CD4-positive, alpha-beta T cell treated with Interleukin-21 for 1 hour (primary cell): ENCODE measurements around the gene EVA1A.

ENCODE experiments used
- DNase-seq: peaks from one replicate; pipeline ENCODE4 v3.0.0-alpha.2; 2020

The EVA1A gene

DNA sequence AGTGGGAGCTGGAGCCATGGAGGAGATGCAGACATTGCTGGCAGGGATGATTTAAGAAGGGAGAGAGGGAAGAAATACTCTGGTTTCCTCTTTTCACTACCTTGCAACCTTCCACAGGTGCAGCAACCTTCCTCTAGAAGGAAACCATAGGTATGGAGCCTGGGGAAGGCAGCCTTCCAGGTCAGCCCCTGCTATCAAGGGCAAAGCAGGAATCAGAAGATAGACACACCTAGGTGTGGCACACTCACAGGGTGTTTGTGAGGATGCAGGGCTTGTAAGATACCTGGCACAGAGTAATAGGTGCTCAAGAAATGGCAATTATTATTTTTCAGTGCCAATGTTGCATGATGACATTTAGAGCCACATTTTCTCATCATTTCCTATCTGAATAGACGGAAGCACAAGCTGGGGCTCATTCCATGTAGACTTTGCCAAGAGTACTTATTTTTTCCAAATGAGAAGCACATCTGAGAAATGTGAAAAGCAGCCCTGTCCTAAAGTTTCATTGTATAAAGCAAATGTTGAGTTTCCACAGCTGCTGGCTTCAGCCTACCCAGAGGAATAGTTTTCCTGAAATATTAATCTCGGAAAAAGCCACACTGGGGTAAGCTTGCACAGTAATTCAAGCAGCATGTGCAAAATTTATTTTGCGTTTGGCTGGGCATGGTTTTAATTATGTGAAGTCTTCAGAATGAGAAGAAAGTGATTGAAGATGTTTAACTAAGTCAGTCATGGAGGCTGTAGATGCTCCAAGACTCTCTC lies 20.6 kb downstream of the EVA1A start:
- no peak for DNase-seq

DNA sequence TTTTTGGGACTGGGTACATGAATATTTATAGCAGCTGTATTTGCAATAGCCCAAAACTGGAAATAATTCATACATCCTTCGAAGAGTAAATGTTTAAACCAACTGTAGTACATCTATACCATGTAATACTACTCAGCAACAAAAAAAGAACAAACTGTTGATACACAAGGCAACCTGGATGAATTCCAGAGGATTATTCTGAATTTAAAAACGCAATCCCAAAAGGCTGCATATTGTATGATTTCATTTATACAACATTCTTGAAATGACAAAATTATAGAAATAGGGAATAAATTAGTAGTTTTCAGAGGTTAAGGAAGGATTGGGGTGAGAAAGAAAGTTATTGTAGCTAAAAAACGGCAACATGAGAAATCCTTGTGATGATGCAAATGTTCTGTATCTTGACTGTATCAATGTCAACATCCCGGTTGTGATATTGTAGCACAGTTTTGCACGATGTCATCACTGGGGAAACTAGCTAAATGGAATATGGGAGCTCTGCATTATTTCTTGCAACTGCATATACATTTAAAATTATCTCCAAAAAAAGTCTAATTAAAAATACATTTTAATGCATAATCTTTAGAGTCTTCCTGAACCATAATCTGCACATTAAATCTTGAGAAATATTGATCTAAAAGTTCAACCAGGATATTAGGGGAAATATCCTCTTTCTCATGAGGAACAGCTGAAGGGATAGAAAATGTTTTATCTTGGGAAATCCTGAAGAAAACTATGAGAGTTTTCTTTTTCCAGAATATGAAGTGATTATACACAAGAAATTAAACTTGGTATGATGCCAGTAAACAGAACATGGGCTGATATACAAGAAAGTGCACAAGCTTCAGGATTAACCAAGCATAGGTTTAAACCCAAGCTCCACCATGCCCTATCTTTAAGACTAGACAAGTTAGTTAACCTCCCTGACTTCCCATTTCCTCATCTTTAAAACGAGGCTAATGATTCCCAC lies 21.9 kb downstream of the EVA1A start:
- no peak for DNase-seq

DNA sequence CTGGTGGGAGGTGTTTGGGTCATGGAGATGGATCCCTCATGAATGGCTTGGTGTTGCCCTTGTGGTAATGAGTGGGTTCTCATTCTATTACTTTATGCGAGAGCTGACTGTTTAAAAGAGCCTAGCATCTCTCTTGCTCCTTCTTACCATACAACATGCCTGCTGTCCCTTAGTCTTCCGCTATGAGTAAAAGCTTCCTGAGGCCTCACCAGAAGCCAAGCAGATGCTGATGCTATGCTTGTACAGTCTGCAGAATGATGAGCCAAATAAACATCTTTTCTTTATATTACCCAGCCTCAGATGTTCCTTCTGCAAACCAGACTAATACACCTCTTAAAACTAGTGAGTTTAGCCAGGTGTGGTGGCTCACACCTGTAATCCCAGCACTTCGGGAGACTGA lies 23.1 kb downstream of the EVA1A start:
- no peak for DNase-seq

DNA sequence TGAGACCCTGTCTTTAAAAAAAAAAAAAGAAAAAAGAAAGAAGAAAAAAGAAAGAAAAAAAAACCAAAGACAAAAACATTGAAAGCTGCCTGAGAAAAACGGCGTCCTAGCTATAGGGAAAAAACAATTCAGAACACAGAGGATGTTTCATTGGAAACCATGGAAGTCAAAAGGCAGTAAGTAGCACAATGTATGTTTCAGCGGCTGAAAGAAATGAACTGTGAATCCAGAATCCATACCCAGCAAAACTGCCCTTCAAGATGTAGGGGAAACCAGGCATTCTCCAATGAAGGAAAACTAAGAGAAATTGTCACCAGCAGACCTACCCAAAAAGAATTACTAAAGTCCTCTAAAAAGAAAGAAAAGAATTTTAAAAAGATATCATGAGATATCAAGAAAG lies 27.6 kb downstream of the EVA1A start:
- DNase-seq = no peak

DNA sequence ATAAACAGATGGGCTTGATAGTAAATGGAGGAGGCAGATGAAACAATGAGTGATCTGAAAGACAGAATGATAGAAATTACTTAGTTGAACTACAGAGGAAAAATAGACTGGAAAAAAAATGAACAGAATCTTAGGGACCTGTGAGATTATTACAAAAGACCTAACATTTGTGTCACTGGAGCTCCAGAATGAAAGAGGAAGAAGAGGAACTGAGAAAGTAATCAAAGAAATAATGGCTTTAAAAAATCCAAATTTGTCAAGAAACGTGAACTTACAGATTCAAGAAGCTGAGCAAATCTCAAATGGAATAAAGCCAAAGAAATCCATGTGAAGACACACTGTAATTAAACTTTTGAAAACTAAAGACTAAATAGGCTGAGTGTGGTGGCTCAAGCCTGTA lies 28.3 kb downstream of the EVA1A start:
- no peak for DNase-seq

DNA sequence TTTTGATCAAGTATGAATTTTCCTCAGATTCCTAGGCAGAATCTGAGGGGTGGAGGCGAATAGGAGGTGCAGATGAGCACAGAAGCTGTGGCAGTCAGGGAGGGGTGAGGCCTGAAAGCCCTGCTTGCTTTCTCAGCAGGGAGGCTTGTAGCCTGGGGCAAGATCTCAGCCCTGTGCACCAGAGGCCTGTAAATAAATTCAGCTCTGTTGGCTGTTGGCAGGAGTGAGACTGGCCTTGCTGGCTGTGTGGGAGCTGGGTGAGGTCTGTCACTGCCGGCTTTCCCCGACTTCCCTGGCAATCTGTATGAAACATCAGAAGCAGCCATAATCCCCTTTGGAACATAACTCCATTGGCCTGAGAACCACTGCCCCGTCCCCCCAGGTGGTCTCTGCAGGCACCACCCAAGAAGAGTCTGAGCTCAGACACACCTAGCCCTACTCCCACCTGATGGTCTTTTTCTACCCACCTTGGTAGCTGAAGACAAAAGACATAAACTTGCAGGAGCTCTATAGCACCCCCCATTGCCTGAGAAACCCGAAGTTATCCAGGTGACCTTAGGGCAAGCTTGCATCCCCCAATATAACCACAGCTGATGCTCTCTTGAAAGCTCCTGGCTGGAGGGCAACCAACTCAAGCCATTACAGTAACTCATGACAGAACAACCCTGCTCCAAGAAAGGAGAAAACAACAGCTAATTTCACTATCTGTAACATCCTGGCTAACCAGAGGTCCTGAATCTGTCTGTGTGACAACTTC lies 32.3 kb downstream of the EVA1A start:
- DNase-seq = no peak

DNA sequence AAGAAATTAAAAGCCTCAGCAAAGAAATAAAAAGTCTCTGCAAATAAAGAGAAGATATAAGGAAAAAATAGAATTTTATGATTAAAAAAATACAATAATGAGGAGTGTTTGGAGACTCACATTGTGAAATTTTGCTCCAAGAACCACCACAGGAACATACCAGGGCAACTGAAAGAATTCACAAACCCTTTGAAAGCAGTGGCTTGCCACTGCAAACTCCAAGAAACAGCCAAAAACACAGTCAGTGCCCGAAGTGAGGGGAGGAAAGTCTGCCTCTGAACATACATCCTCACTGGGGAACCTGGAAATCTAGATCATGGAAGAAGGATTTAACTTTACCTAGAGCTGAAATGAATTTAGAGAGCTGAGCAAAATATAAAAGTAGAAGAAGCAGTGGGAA lies 33.1 kb downstream of the EVA1A start:
- DNase-seq = no peak

DNA sequence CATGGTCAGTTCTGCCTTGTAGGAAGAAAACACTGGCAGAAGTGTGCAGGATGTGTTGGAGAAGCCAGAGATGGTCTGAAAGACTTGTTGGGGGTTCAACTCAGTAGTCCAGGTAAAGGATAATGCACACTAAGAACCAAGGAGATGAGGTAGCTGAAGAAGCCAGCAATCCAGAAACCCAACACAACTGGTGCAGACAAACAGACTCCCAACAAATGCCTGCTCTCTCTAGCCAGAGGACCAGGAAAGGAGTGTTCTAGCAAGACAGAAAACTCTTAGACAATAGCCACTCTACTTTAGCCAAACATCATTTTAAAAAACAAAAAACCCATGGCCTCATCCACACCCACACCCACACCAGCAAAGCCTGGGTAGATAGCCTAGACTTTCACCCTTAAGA lies 33.9 kb downstream of the EVA1A start:
- no peak for DNase-seq

DNA sequence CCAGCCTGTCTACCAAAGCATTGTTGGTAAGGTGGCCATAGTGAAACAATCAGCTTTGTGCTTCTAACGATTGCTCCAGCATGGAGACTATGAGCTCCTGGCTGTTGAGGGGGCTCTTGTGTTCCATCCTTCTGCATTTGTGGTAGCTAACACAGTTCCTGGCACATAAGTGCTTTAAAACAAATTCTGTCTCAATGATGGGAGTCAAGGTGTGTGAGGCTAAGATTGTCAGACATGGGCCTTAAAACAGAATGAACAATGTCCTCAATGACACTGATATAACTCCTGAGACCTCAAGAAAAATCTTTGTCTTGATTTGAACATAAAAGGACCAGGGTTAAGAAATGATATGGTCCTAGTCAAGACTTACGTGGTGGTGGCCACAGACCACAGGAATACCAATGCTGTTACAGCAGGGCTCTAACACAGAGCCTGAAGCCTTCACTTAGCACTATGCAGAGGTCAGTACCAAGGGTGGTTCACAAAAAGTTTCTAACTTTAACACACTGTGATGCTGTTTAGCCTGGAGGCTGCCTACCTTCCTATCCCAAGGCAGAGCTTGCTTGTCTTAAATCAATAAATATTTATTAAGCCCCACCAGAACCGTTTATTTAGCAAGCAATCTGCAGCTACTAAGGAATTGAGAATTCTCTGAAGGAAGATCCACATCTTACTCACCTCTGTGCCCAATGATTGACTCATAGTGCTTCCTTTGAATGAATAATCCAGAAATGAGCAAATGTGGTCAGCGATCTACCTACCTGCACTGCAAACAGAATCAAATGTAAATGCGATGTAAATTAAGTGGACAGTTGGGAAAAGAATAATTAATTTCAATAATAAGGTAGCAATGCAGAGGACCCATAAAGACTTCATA lies 35.1 kb downstream of the EVA1A start:
- no peak for DNase-seq

DNA sequence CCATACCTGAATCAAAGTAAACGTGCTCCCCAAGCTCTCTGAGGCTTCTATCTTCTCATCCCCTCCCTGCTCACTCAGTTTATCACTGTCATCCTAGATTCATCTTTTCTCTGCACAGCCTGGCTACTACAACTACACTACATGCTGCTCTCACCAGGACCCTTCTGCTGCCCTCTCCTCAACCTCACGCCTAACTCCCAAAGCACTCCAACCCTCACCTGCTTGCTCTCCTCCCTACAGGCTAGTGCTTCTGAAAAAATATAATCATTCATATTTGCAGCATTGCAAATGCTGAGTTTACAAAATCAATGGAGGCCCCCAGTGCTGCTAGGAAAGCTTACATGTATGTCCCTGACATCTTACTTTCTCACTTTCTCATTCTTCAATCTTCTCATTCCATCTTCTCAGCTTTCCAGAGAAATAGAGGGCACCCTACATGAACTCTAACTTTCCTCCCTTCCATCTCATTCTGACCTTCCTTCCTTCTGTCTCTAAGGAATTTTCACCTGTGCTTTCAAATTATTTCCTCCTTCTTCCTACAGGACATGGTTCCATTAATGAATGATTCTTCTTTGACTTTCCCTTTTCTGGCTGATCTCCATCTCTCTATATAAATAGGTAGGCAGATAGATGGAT lies 36.3 kb downstream of the EVA1A start:
- DNase-seq = no peak

DNA sequence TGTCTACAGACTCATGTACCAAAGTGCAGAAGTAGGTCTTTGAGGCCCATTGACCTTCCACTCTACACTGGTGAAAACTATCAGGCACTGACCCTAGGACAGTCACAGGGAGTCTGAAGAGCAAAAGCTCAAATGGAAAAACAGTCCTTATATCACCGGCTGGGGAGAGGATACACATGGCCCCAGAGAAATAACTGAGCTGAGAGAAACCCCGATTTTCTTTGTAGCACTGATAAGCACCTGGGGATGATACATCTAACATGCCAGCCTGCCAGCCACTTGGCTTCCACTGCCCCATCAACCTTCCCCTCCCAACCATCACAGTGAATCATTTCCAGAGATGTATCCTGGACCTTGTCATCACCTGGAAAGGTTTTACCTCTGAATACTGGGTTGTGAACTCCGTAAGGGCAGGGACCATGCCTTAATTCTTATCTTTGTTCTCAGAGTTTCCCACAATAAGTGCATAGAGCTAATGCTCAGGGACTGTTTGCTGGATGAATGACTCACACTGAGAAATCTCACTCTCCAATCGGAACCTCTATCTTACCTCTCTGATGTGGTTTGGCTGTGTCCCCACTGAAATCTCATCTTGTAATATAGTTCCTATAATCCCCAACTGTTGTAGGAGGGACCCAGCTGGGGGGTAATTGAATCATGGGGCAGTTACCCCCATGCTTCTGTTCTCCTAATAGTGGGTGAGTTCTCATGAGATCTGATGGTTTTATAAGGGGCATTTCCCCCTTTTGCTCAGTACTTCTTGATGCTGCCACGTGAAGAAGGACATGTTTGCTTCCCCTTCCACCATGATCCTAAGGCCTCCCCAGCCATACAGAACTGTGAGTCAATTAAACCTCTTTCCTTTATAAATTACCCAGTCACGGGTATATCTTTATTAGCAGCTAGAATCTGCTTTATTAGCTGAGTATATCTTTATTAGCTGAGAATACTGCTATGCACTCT lies 37.1 kb downstream of the EVA1A start:
- DNase-seq = no peak

DNA sequence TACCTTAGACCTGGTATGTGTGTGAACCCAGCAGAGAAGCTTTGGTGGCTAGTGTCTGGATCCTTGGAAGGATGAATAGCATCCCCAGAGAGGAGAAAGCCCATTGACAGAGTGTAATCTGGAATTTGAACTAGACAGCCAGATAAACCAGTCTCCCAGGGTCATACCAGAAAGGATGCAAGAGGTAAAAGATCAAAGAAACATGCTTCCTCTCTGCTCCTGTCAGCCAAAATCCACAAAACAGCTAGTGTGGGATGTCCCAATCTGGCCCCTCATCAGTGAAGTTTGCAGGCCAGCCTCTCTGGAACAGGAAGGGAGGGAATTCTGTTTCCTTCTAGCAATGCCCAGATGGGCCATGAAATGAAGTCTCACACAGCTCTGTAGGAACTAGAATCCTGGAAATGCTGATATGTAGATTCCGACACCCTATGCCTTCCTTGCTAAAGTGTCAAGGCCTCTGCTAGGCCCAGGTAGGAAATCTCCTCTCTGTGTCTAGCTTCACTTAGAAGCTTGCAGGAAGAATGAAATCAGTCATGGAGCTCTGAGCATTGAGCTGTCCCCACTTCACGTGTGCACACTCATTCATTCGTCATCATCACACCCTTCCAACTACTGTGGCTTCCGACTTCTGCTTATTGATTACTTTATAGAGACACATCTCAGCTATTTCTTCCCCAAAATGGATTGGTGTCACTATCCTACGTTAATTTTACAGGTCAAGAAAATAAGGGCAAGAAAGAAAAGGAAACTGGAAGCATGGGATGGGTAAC lies 38.0 kb downstream of the EVA1A start:
- no peak for DNase-seq

DNA sequence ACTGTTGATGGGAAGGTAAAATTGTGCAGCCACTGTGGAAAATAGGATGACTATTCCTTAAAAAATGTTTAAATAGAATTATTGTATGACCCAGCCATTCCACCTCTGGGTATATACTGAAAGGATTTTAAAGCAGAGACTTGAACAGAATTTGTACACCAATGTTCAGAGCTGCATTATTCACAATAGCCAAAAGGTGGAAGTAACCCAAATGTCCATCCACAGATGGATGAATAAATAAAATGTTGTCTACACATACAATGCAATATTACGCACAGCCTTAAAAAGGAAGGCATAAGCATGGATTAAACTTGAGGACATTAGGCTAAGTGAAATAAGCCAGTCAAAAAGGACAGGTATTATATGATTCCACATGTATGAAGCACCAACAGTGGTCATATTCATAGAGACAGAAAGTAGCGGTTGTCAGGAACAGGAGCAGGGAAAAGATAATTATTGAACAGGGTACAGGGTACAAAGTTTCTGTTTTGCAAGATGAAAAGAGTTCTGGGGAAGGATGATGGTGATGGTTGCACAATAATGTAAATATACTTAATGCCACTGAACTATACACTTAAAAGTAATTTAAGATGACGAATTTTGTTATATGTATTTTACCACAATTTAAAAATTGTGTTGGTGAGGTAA lies 39.4 kb downstream of the EVA1A start:
- no peak for DNase-seq

DNA sequence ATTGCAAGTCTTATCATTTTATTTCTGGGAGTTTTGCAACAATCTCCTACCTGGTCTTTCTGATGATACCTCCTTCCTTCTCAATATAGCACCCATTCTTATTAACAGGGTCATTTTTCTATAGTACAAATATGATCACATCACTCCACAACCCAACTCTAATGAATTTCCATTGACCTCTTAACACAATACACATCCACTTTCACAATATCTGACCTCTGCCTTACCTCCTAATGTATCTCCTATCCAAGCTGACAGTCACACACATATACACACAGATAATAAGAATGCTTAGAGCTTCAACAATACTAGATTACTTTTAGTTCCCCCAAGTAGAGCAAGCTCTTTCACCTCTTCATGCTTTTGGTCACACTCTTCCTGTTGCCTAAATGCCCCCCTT lies 40.9 kb downstream of the EVA1A start:
- no peak for DNase-seq

DNA sequence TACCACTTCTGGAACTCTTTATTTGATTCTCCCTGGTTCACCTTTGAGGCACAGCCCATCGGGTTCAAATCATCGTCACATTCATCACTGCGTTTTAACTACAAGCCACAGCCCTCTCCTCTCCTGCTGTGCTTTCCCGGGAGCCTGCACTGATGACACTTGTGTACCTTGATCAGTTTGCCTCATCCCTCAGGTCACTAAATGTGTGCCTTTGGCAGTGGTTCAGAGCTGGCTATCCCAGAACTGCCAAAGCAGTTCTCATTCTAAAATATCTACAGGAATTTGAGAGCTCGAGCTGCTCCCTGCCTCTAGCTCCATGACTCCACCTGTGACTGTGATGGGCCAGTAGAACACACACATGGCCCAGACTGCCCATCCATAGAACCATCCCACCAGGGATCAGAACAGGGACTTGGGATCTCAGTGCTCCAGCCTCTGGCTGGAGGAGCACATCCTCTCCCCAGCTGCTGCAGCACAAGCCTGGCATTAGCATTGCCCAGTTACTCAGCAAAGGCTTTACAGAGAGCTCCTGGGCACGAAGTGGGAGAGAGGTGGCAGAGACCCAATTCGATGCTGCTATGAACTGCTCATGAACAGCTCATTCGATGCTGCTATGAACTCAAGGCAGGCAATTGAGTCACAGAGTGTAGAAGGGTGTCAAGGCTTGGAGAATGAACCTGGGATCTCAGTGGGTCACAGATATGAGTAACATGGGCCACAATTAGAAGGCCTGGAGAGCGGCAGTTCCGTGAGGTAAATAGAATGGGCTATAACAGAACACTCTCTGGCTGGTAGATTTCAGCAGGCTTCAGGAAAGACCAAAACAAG lies 41.9 kb downstream of the EVA1A start:
- DNase-seq = no peak

DNA sequence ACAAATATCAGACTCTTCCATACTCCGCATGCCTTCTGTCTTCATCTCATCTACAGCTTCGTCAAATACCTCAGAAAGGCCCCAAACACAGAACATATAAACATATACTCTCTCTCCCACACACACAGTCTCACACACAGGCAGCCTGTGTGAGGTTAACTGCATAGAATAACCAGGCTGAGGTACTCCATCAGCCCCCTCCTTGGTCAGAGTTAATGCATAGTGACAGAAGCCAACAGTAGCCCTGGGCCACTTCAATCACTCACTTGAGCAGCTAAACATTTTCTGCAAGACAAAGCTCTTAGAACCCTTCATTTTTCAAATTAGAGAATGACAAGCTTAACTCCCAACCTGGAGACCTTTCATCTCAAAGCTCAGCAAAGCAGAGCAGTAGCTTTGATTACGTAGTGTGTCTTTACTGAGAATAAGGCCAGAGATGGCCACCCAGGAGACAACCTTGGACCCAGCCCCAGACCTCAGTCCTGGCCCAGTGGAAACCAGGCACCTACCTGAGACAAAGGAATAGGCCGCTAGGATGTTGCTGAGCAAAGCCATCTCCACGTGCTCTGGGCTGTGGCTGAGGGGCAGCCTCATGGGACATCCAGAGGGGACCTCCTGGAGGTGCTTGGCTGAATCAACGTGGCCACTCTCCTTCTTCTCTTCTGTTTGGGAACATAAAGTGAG lies 43.0 kb downstream of the EVA1A start:
- DNase-seq = no peak
